Measurements from ENCODE around the gene CUX1. TPM values are rescaled to one million over a fixed set of nuclear protein-coding genes. Genes with fewer than 3 reads are reported as not detected.
"Not testable (repeated sequence)": the region's sequence is repeated elsewhere in the genome, so short reads cannot be mapped to it uniquely, and the experiment has no call there.

The CUX1 gene
- total RNA-seq, 2 donors from 2014 or later = 24.7 to 26.2 TPM

- ATAC-seq (replicated peaks in 1 of 2) (peak; percentile 89 to 98), DNase-seq (peak; percentile 11 to 21)
- H3K27ac Mint-ChIP-seq = no peak overlapping the region
- peaks cover 10% of the 10 kb centered on the region for H3K4me1 Mint-ChIP-seq (ENCODE audit: low read depth)
- H3K4me3 Mint-ChIP-seq = no peak overlapping the region
- H3K27me3 Mint-ChIP-seq (ENCODE audit: low read depth) = no peaks in the 10 kb centered on the region
- no peaks in the 10 kb centered on the region for H3K9me3 Mint-ChIP-seq
- H3K36me3 Mint-ChIP-seq (ENCODE audit: insufficient read depth in 2 of 2) = no peaks in the 10 kb centered on the region
These were observed 106.7 kb downstream of the CUX1 start for GRCh38 chr7:101924171-101924570.

- Mint-ChIP-seq H3K4me1 (ENCODE audit: low read depth) (peaks cover 6% of the 10 kb centered on the region), H3K36me3 (ENCODE audit: insufficient read depth in 2 of 2) (peaks cover 0 to 2% of the 10 kb centered on the region in 2 donors), H3K9me3 (no peaks in the 10 kb centered on the region), H3K27me3 (ENCODE audit: low read depth) (no peaks in the 10 kb centered on the region), H3K27ac (no peak overlapping the region), H3K4me3 (no peak overlapping the region)
- ATAC-seq (replicated peaks in 1 of 2) = no peak
- no peak for DNase-seq
These were observed 108.8 kb downstream of the CUX1 start for GRCh38 chr7:101926265-101926664.

GRCh38 chr7:101927389-101927788, 110.0 kb downstream of the CUX1 start:
- H3K4me3 Mint-ChIP-seq = no peak overlapping the region
- H3K27ac Mint-ChIP-seq = no peak overlapping the region
- ATAC-seq (replicated peaks in 1 of 2) (no peak), DNase-seq (no peak)
- H3K36me3 Mint-ChIP-seq (ENCODE audit: insufficient read depth in 2 of 2) = peaks cover 0 to 2% of the 10 kb centered on the region in 2 donors
- H3K4me1 Mint-ChIP-seq (ENCODE audit: low read depth) = peaks cover 6% of the 10 kb centered on the region
- no peaks in the 10 kb centered on the region for H3K27me3 Mint-ChIP-seq (ENCODE audit: low read depth)
- no peaks in the 10 kb centered on the region for H3K9me3 Mint-ChIP-seq

GRCh38 chr7:101927802-101928201, 110.4 kb downstream of the CUX1 start:
- Mint-ChIP-seq H3K27ac (no peak overlapping the region), H3K9me3 (no peaks in the 10 kb centered on the region), H3K4me3 (no peak overlapping the region), H3K36me3 (ENCODE audit: insufficient read depth in 2 of 2) (peaks cover 0 to 2% of the 10 kb centered on the region in 2 donors), H3K27me3 (ENCODE audit: low read depth) (no peaks in the 10 kb centered on the region), H3K4me1 (ENCODE audit: low read depth) (peaks cover 6% of the 10 kb centered on the region)
- DNase-seq (no peak), ATAC-seq (replicated peaks in 1 of 2) (no peak)

GRCh38 chr7:101929256-101929655, 111.8 kb downstream of the CUX1 start:
- Mint-ChIP-seq H3K9me3 (no peaks in the 10 kb centered on the region), H3K4me1 (ENCODE audit: low read depth) (no peaks in the 10 kb centered on the region), H3K4me3 (no peak overlapping the region), H3K27ac (no peak overlapping the region), H3K36me3 (ENCODE audit: insufficient read depth in 2 of 2) (peaks cover 0 to 2% of the 10 kb centered on the region in 2 donors), H3K27me3 (ENCODE audit: low read depth) (no peaks in the 10 kb centered on the region)
- no peak for DNase-seq
- ATAC-seq (replicated peaks in 1 of 2) = no peak

GRCh38 chr7:101929911-101930310, 112.5 kb downstream of the CUX1 start:
- not testable (repeated sequence) for DNase-seq; H3K27me3 Mint-ChIP-seq (ENCODE audit: low read depth); H3K4me3 Mint-ChIP-seq; H3K36me3 Mint-ChIP-seq (ENCODE audit: insufficient read depth in 2 of 2); H3K4me1 Mint-ChIP-seq (ENCODE audit: low read depth); H3K27ac Mint-ChIP-seq; ATAC-seq (replicated peaks in 1 of 2); H3K9me3 Mint-ChIP-seq

- H3K27me3 Mint-ChIP-seq (ENCODE audit: low read depth) = no peaks in the 10 kb centered on the region
- ATAC-seq (replicated peaks in 1 of 2) = no peak
These were observed 114.7 kb downstream of the CUX1 start for GRCh38 chr7:101932083-101932482.

GRCh38 chr7:101933028-101933427, 115.6 kb downstream of the CUX1 start:
- H3K27ac Mint-ChIP-seq = no peak overlapping the region
- no peak overlapping the region for H3K4me3 Mint-ChIP-seq
- H3K4me1 Mint-ChIP-seq (ENCODE audit: low read depth) = peaks cover 9% of the 10 kb centered on the region
- no peak for DNase-seq
- ATAC-seq (replicated peaks in 1 of 2) = no peak
- no peaks in the 10 kb centered on the region for H3K9me3 Mint-ChIP-seq
- H3K36me3 Mint-ChIP-seq (ENCODE audit: insufficient read depth in 2 of 2) = peaks cover 0 to 2% of the 10 kb centered on the region in 2 donors
- H3K27me3 Mint-ChIP-seq (ENCODE audit: low read depth) = no peaks in the 10 kb centered on the region

More at GRCh38 chr7:101932083-101932482, 114.7 kb downstream of the CUX1 start:
- peaks cover 9% of the 10 kb centered on the region for H3K4me1 Mint-ChIP-seq (ENCODE audit: low read depth)
- H3K27ac Mint-ChIP-seq = no peak overlapping the region
- peaks cover 0 to 2% of the 10 kb centered on the region in 2 donors for H3K36me3 Mint-ChIP-seq (ENCODE audit: insufficient read depth in 2 of 2)
- H3K4me3 Mint-ChIP-seq = no peak overlapping the region
- H3K9me3 Mint-ChIP-seq = no peaks in the 10 kb centered on the region
- DNase-seq = no peak

GRCh38 chr7:101933688-101934121, 116.3 kb downstream of the CUX1 start:
- peaks cover 0 to 2% of the 10 kb centered on the region in 2 donors for H3K36me3 Mint-ChIP-seq (ENCODE audit: insufficient read depth in 2 of 2)
- no peaks in the 10 kb centered on the region for H3K9me3 Mint-ChIP-seq
- H3K27me3 Mint-ChIP-seq (ENCODE audit: low read depth) = no peaks in the 10 kb centered on the region
- no peak overlapping the region for H3K27ac Mint-ChIP-seq
- ATAC-seq (replicated peaks in 1 of 2) = no peak
- H3K4me3 Mint-ChIP-seq = no peak overlapping the region
- DNase-seq = no peak
- H3K4me1 Mint-ChIP-seq (ENCODE audit: low read depth) = peaks cover 9% of the 10 kb centered on the region

- DNase-seq = no peak
- Mint-ChIP-seq H3K27me3 (ENCODE audit: low read depth) (no peaks in the 10 kb centered on the region), H3K9me3 (no peaks in the 10 kb centered on the region), H3K36me3 (ENCODE audit: insufficient read depth in 2 of 2) (peaks cover 0 to 2% of the 10 kb centered on the region in 2 donors), H3K4me1 (ENCODE audit: low read depth) (peaks cover 9% of the 10 kb centered on the region), H3K4me3 (no peak overlapping the region), H3K27ac (no peak overlapping the region)
- no peak for ATAC-seq (replicated peaks in 1 of 2)
These were observed 117.2 kb downstream of the CUX1 start for GRCh38 chr7:101934618-101935017.

GRCh38 chr7:101935521-101936141, 118.2 kb downstream of the CUX1 start:
- Mint-ChIP-seq H3K27ac (no peak overlapping the region), H3K9me3 (no peaks in the 10 kb centered on the region), H3K36me3 (ENCODE audit: insufficient read depth in 2 of 2) (no peaks in the 10 kb centered on the region), H3K27me3 (ENCODE audit: low read depth) (no peaks in the 10 kb centered on the region), H3K4me3 (no peak overlapping the region), H3K4me1 (ENCODE audit: low read depth) (peaks cover 9% of the 10 kb centered on the region)
- ATAC-seq (replicated peaks in 1 of 2) = no peak
- no peak for DNase-seq

- no peak for DNase-seq
- H3K4me3 Mint-ChIP-seq = no peak overlapping the region
- H3K36me3 Mint-ChIP-seq (ENCODE audit: insufficient read depth in 2 of 2) = no peaks in the 10 kb centered on the region
- H3K27ac Mint-ChIP-seq = no peak overlapping the region
- no peaks in the 10 kb centered on the region for H3K27me3 Mint-ChIP-seq (ENCODE audit: low read depth)
- no peaks in the 10 kb centered on the region for H3K9me3 Mint-ChIP-seq
- peaks cover 9% of the 10 kb centered on the region for H3K4me1 Mint-ChIP-seq (ENCODE audit: low read depth)
- ATAC-seq (replicated peaks in 1 of 2) = no peak
These were observed 118.8 kb downstream of the CUX1 start for GRCh38 chr7:101936223-101936610.

- no peaks in the 10 kb centered on the region for H3K27me3 Mint-ChIP-seq (ENCODE audit: low read depth)
- ATAC-seq (replicated peaks in 1 of 2) (no peak), DNase-seq (no peak)
- no peaks in the 10 kb centered on the region for H3K36me3 Mint-ChIP-seq (ENCODE audit: insufficient read depth in 2 of 2)
- peaks cover 9% of the 10 kb centered on the region for H3K4me1 Mint-ChIP-seq (ENCODE audit: low read depth)
- H3K9me3 Mint-ChIP-seq = no peaks in the 10 kb centered on the region
- H3K4me3 Mint-ChIP-seq = no peak overlapping the region
- no peak overlapping the region for H3K27ac Mint-ChIP-seq
These were observed 119.3 kb downstream of the CUX1 start for GRCh38 chr7:101936611-101937231.
